A549 (cell line): ENCODE measurements around the gene NUP42. TPM values are rescaled to one million over a fixed set of nuclear protein-coding genes. Genes with fewer than 3 reads are reported as not detected.

ENCODE experiments used
- ATAC-seq, 2 experiments: fragments of 200-7000 bp in 1 of 2; fragments of >200 bp in 1 of 2; cut with Nextera tagmentation in 1 of 2; cut with Tn5 transposase in 1 of 2; 3 replicates each; pipeline versions ENCODE4 v1.8.0 to v1.9.1; 2018 to 2020; ENCODE audit warnings: mild to moderate bottlenecking in 1 of 2, moderate library complexity in 1 of 2
- CTCF ChIA-PET: fragments of 300-600 bp; sonication (Branson Sonifier 250); formaldehyde crosslinking; extraction: SDS; loops from one replicate; lab custom pipeline; 2021; ENCODE audit warnings: antibody characterized with exemption, inconsistent platforms; lab: Yijun Ruan, JAX
- POLR2A ChIA-PET: fragments of 350-600 bp; formaldehyde crosslinking; extraction: SDS; loops from one replicate; lab custom pipeline; 2021; ENCODE audit warnings: antibody characterized with exemption, inconsistent platforms; lab: Yijun Ruan, JAX
- DNase-seq, 2 experiments: peaks; one replicate each; pipeline versions ENCODE4 v3.0.0 to v3.0.0-alpha.2; 2011 to 2016; ENCODE audit warnings: low read depth in 1 of 2, low spot score in 1 of 2
- FAIRE-seq: peaks from 2 replicates; lab custom pipeline; 2011; peaks lifted over from hg19 to GRCh38; lab: Jason Lieb, UNC
- H3K27ac ChIP-seq, 2 experiments: fragments of >200 bp; sonication (Bioruptor Twin); formaldehyde crosslinking; 3 replicates each; pipeline ENCODE4 v1.5.1; 2016 to 2017
- H3K4me1 ChIP-seq: fragments of >200 bp; sonication (Bioruptor Twin); formaldehyde crosslinking; 3 replicates; pipeline ENCODE4 v1.6.1; 2016
- H3K4me2 ChIP-seq: fragments of >200 bp; sonication (Bioruptor Twin); formaldehyde crosslinking; 3 replicates; pipeline ENCODE4 v1.6.1; 2016
- H3K4me3 ChIP-seq: fragments of >200 bp; sonication (Bioruptor Twin); formaldehyde crosslinking; 3 replicates; pipeline ENCODE4 v1.5.1; 2016
- H3K9me3 ChIP-seq: fragments of >200 bp; sonication (Bioruptor Twin); formaldehyde crosslinking; 3 replicates; pipeline ENCODE4 v1.6.1; 2016
- ATOH8 ChIP-seq: fragments of 250-450 bp; sonication (Bioruptor Pico); IDR thresholded peaks from 2 replicates; pipeline ENCODE4 v1.5.0; 2020; ENCODE audit warnings: low read depth, mild to moderate bottlenecking, moderate library complexity
- BHLHE40 ChIP-seq: IDR thresholded peaks from 2 replicates; pipeline ENCODE4 v1.6.1; 2012; ENCODE audit warnings: low read depth, low read length, inconsistent platforms
- CBX2 ChIP-seq: fragments of 200-600 bp; sonication (generic); IDR thresholded peaks from 2 replicates; pipeline ENCODE4 v1.6.1; 2016; ENCODE audit warnings: low read depth, mild to moderate bottlenecking, borderline replicate concordance
- CEBPB ChIP-seq, 2 experiments: fragments of >200 bp in 1 of 2; sonication (Bioruptor Twin) in 1 of 2; formaldehyde crosslinking in 1 of 2; IDR thresholded peaks; 2 replicates each; pipeline ENCODE4 v1.6.1; 2012 to 2016
- CHD2 ChIP-seq: fragments of 150-350 bp; IDR thresholded peaks from 2 replicates; pipeline ENCODE4 v1.6.1; 2014; ENCODE audit warnings: low read length; ENCODE audit not compliant: partially characterized antibody
- CHD4 ChIP-seq: fragments of 200-600 bp; sonication (generic); IDR thresholded peaks from 2 replicates; pipeline ENCODE4 v1.6.1; 2016; ENCODE audit warnings: antibody characterized with exemption, mild to moderate bottlenecking, borderline replicate concordance
- E2F6 ChIP-seq: IDR thresholded peaks from 2 replicates; pipeline ENCODE4 v1.6.1; 2012; ENCODE audit warnings: low read depth, borderline replicate concordance
- EHMT2 ChIP-seq: fragments of 200-600 bp; sonication (generic); IDR thresholded peaks from 2 replicates; pipeline ENCODE4 v1.6.1; 2016; ENCODE audit warnings: antibody characterized with exemption, low read depth, mild to moderate bottlenecking, moderate library complexity
- ELK1 ChIP-seq: fragments of 150-350 bp; IDR thresholded peaks from 2 replicates; pipeline ENCODE4 v1.6.1; 2014; ENCODE audit warnings: low read depth, mild to moderate bottlenecking, low read length
- FOSL2 ChIP-seq, 2 experiments: fragments of 450-650 bp in 1 of 2; fragments of >200 bp in 1 of 2; sonication (Bioruptor Twin) in 1 of 2; formaldehyde crosslinking; IDR thresholded peaks; 2 replicates each; pipeline versions ENCODE4 v1.5.0 to v1.6.1; 2016 to 2020; ENCODE audit warnings: mild to moderate bottlenecking in 1 of 2, moderate library complexity in 1 of 2
- FOXS1 ChIP-seq: fragments of 250-450 bp; sonication (Bioruptor Pico); IDR thresholded peaks from 2 replicates; pipeline ENCODE4 v1.5.0; 2020; ENCODE audit warnings: mild to moderate bottlenecking, moderate library complexity
- HES2 ChIP-seq: fragments of >200 bp; sonication (Bioruptor Twin); formaldehyde crosslinking; IDR thresholded peaks from 2 replicates; pipeline ENCODE4 v1.6.1; 2016
- HMGXB4 ChIP-seq: fragments of 250-450 bp; sonication (Bioruptor Pico); IDR thresholded peaks from 2 replicates; pipeline ENCODE4 v1.5.0; 2021; ENCODE audit warnings: mild to moderate bottlenecking, moderate library complexity, borderline replicate concordance
- HOXA7 ChIP-seq: fragments of 250-450 bp; sonication (Bioruptor Pico); IDR thresholded peaks from 2 replicates; pipeline ENCODE4 v1.5.0; 2020; ENCODE audit warnings: mild to moderate bottlenecking, moderate library complexity
- JUN ChIP-seq, 2 experiments: fragments of >200 bp; sonication (Bioruptor Twin); formaldehyde crosslinking; IDR thresholded peaks; 2 replicates in 1 of 2; 3 replicates in 1 of 2; pipeline ENCODE4 v1.6.1; 2016 to 2017
- JUNB ChIP-seq: fragments of >200 bp; sonication (Bioruptor Twin); formaldehyde crosslinking; IDR thresholded peaks from 2 replicates; pipeline ENCODE4 v1.6.1; 2016
- MAFK ChIP-seq: fragments of 450-650 bp; IDR thresholded peaks from 2 replicates; pipeline ENCODE4 v1.6.1; 2014; ENCODE audit not compliant: partially characterized antibody
- MYC ChIP-seq: IDR thresholded peaks from 2 replicates; pipeline ENCODE4 v1.6.1; 2012; ENCODE audit warnings: mild to moderate bottlenecking, inconsistent platforms, low read length, improper control_type of control experiment, borderline replicate concordance
- POLR2A ChIP-seq: IDR thresholded peaks from 2 replicates; pipeline ENCODE4 v1.6.1; 2012; ENCODE audit warnings: mild to moderate bottlenecking, low read length
- POLR2AphosphoS2 ChIP-seq: conservative IDR thresholded peaks from 2 replicates; pipeline ENCODE4 v1.6.1; 2012; ENCODE audit warnings: low read length, improper control_type of control experiment, inconsistent platforms
- RFX5 ChIP-seq: fragments of 450-650 bp; IDR thresholded peaks from 2 replicates; pipeline ENCODE4 v1.7.1; 2014; ENCODE audit warnings: antibody characterized with exemption, mild to moderate bottlenecking, moderate library complexity
- RNF2 ChIP-seq: fragments of 200-600 bp; sonication (generic); IDR thresholded peaks from 2 replicates; pipeline ENCODE4 v1.6.1; 2016; ENCODE audit warnings: low read depth, mild to moderate bottlenecking, antibody characterized with exemption, moderate library complexity, borderline replicate concordance
- TFCP2L1 ChIP-seq: fragments of 250-450 bp; sonication (Bioruptor Pico); IDR thresholded peaks from 2 replicates; pipeline ENCODE4 v1.5.0; 2021; ENCODE audit warnings: mild to moderate bottlenecking
- ZFP36 ChIP-seq: fragments of 450-650 bp; IDR thresholded peaks from 2 replicates; pipeline ENCODE4 v1.6.1; 2014; ENCODE audit warnings: borderline replicate concordance; ENCODE audit not compliant: partially characterized antibody
- ZSCAN20 ChIP-seq: fragments of 250-450 bp; sonication (Bioruptor Pico); IDR thresholded peaks from 2 replicates; pipeline ENCODE4 v1.8.0; 2022; ENCODE audit warnings: mild to moderate bottlenecking, moderate library complexity
- WGBS: methylation state at CpG from one replicate; pipeline ENCODE4 v1.1.6; 2017; ENCODE audit errors: missing lambda C conversion rate; 5-methylcytosine and 5-hydroxymethylcytosine counted together
- polyA plus RNA-seq, 4 experiments: library from polyadenylated mRNA; depleted of rRNA in 3 of 4; stranded (reverse); fragments of >200 nt; fragmentation: RNase III in 1 of 4; extraction: RNeasy Plus Mini Kit Qiagen cat#74134 plus additional on column Dnase treatment in 1 of 4; gene quantifications; 2 replicates in 3 of 4; 3 replicates in 1 of 4; pipeline ENCODE4 v1.2.3, GENCODE V29; 2011 to 2017

NUP42 gene
- polyA plus RNA-seq, 2 of the 4 experiments (the other 2 are of a cell fraction), result 26.5 to 27.7 TPM

GRCh38 chr7:23204241-23204640 is 22.4 kb downstream of the NUP42 start:
- no peaks in the 10 kb centered on the region for H3K4me1 ChIP-seq
- POLR2A ChIA-PET, result no interaction called here
- H3K27ac ChIP-seq, result no peak overlapping the region
- no peak for FAIRE-seq
- H3K4me3 ChIP-seq, result no peak overlapping the region
- H3K4me2 ChIP-seq, result no peak overlapping the region
- no peak for DNase-seq
- ATAC-seq, result no peak
- no peaks in the 10 kb centered on the region for H3K9me3 ChIP-seq
- WGBS, result 66% methylated on average over 1 of the region's 1 CpG
- CTCF ChIA-PET, result interaction anchor here (0.6 to 0.7 kb wide), 2 partner anchors 1076 to 1891 kb away, joined by 3 read pairs; no protein-coding TSS in a partner anchor
- TF ChIP-seq JUNB, result no peak
- TF ChIP-seq POLR2A, result no peak
- TF ChIP-seq BHLHE40, result no peak
- no peak for TF ChIP-seq CHD4
- TF ChIP-seq ZFP36, result no peak

GRCh38 chr7:23205577-23205908 is 23.7 kb downstream of the NUP42 start:
- DNase-seq (no peak), ATAC-seq (no peak), FAIRE-seq (no peak)
- Histone ChIP-seq H3K4me3 (no peak overlapping the region), H3K27ac (no peak overlapping the region), H3K4me2 (no peak overlapping the region), H3K4me1 (no peaks in the 10 kb centered on the region), H3K9me3 (no peaks in the 10 kb centered on the region)
- ChIA-PET POLR2A (no interaction called here), CTCF (no interaction called here)
- WGBS, result 79% methylated on average over 2 of the region's 2 CpGs
- TF ChIP-seq JUN (IDR thresholded peaks at IDR 0.05) (no peak), ZSCAN20 (CRISPR knock-in tag) (no peak), CHD2 (no peak), MYC (no peak), HOXA7 (CRISPR knock-in tag) (no peak), RNF2 (no peak), FOSL2 (IDR thresholded peaks at IDR 0.05) (no peak), FOSL2 (CRISPR knock-in tag; IDR thresholded peaks at IDR 0.05) (no peak), MAFK (no peak), FOXS1 (CRISPR knock-in tag) (no peak), TFCP2L1 (CRISPR knock-in tag) (no peak), POLR2AphosphoS2 (no peak), ATOH8 (no peak), E2F6 (no peak), BHLHE40 (no peak)

- DNase-seq (no peak), ATAC-seq (no peak), FAIRE-seq (no peak)
- no peak overlapping the region; a peak in 1 of 6 replicates for H3K27ac ChIP-seq
- ChIA-PET POLR2A (no interaction called here), CTCF (interaction anchor here (0.7 to 1.4 kb wide), 2 partner anchors 14 to 341 kb away, joined by 3 read pairs; no protein-coding TSS in a partner anchor)
- TF ChIP-seq ELK1 (no peak), EHMT2 (no peak), RFX5 (no peak), RNF2 (no peak), CEBPB (IDR thresholded peaks at IDR 0.05) (no peak), HMGXB4 (CRISPR knock-in tag) (no peak), CHD2 (no peak), HES2 (no peak), POLR2A (no peak), ATOH8 (no peak), CBX2 (no peak)
- no peak overlapping the region for H3K4me3 ChIP-seq
- no peaks in the 10 kb centered on the region for H3K9me3 ChIP-seq
- no peaks in the 10 kb centered on the region for H3K4me1 ChIP-seq
- WGBS, result 96% methylated on average over 75 of the region's 76 CpGs
- no peak overlapping the region for H3K4me2 ChIP-seq
Measured at GRCh38 chr7:23205909-23206767, 24.3 kb downstream of the NUP42 start.
